DMS153 treated with DMSO at 0.1 percent for 48 hours (cell line): ENCODE data around the gene GPC5.
"Not testable (repeated sequence)": the region's sequence is repeated elsewhere in the genome, so short reads cannot be mapped to it uniquely, and the experiment has no call there.

Experiments
- DNase-seq: peaks from one replicate; lab custom pipeline; 2025; ENCODE audit not compliant: unreplicated experiment; lab: John Stamatoyannopoulos, UW

The GPC5 gene

DNA sequence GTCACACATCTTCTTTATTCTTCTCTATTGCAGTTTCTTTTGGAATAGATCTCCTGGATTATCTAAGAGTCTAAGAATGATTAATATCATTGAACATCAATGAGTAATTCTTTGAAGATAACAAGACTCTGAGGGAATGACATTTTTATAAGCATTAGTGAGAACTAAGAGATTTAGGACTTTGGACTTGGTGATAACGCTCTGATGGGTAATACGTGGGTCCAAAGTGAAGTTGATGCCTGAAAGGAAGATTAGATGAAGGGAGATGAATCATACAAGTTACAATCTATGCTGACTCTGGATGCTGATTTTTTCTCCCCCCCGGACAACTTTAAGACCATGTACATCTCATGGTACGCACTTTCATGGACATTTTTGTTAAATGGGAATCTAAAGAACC lies 364.5 kb downstream of the GPC5 start:
- DNase-seq, result no peak

- no peak for DNase-seq
Measured at GRCh38 chr13:91764527-91764926, 366.1 kb downstream of the GPC5 start.

GRCh38 chr13:91767651-91768050 lies 369.2 kb downstream of the GPC5 start:
- no peak for DNase-seq

DNA sequence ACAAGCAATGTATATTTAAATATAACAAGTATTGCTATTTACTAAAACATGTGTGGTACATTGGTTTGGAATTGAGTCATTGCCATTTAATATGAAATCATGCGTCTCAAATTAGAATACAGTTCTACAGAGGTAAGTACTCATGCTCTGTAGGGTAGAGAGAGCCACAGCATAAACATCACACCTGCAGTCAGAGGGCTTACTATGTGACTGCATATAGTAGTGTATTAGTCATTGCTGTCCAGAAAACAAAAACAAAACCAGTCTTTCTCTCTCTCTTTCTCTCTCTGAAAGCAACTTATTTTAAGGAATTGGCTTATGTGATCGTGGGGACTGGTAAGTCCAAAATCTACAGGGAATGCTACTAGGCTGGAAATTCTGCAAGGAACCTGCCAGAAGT lies 370.3 kb downstream of the GPC5 start:
- DNase-seq, result no peak

- no peak for DNase-seq
Measured at GRCh38 chr13:91771229-91771628, 372.8 kb downstream of the GPC5 start.

DNA sequence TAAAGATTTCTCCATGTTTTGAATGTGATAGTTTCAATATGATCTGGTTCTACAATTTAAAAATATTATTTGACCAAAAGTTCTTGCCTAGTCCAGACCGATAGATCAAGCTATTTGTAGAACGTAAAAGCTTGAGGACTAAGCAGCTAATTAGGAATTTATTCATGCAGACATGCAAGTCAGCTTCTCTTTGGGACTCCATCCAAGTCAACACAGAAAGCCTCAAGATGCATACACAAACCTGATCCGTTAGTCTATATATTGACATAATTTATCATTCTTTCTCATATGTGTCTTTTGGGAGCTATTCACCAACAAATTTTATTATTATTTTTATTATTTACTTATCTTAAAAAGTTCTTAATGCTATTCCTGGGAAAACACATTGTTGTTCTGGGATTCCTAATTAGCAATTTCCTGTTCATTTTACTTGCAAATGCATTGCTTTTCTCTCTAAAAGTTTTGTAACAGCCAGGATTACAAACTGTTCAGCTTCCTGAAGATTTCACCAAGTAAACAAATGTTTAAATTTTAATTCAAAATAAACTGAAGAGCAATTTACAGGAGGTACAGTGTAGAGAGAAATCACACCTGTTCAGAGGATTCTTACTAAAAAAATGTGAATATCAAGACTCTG lies 375.3 kb downstream of the GPC5 start:
- DNase-seq, result no peak

DNA sequence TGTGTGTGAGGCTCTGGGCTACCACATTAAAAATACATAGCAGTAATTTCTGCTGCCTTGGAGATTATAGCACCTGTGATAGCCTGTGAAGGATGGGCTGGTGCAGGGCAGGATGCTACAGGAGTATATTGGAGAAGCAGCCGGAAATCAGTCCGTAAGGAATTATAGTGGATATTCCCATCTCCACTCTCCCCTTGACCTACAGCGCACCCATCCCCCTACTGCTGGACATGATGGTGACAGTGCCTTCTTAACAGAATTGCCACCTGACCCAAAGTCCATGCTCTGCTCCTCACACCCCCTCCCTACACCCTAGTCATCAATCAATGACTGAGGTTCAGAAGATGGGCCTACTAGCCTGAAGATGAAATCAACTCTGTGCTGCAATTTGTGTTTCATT lies 376.0 kb downstream of the GPC5 start:
- DNase-seq, result no peak

DNA sequence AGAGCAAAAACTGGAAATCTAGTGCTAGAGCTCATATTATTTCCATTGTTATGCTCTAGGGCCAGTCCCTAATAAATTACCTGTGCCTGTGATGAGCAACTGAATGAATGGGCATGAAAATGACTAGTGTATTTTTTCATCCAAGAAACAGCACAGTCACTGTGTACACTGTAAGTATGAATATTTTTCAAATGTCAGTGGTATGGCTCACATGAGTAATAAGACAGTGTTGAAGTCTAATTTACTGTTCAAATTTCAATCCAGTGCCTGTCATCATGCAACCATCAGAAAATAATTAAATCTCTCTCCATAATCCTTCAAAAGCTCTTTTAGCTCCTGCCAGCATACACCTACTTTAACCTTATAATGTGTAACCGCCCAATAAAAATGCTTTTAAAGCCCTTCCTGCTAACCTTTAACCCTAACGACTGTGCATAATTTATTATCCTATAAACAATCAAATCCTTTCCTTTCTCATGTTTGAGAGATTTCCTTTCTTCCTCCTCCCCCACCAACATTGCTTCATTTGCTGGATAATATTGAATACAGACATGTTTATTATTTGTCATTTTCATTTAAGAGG lies 378.3 kb downstream of the GPC5 start:
- DNase-seq, result no peak

DNA sequence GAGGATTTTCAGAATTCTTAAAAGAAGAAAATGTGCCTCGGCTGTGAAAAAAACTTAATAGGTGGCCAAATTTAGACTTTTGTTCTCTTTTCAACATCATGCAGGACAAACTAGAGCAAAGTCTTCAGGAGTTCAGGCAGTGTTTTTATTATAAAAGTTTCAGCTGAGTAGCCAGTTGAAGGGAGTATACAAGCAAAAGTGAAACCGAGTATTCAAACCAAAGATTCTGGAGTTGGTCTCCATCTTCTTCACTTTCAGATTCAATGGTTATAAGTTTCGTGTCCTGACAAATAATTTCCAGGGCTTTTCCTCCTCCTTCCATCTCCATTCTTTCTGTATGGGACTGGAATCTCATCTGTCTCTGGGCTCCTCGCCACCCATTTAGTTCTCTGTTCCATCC lies 379.7 kb downstream of the GPC5 start:
- no peak for DNase-seq

GRCh38 chr13:91781982-91782691 lies 383.7 kb downstream of the GPC5 start:
- DNase-seq, result not testable (repeated sequence)

DNA sequence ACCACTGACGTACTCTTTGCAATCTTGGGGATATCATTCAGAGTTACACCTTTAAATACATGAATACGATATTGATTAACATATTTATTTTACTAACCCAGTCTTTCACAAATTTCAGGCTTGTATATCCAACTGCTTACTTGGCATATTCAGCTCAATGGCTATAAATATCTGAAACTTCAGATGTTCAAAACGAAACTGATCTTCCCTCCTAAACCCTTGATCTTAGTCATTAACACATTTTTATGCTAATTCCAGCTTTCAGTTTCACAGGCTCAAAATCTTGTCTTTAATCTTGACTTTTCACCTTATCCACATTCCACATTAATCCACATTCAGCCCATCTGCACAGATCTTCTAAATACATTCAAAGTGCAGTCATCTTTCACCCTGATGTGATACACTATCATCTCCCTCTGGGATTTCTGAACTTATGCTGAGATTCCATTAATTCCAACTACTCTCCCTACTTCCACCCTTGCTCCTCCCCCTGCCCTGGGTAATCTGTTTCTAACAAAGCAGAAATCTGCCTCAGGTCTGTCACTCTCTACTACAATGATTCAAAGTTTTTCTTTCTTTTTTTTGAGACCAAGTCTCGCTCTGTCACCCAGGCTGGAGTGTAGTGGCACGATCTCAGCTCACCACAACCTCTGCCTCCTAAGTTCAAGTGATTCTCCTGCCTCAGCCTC lies 387.2 kb downstream of the GPC5 start:
- DNase-seq, result no peak

GRCh38 chr13:91792054-91792453 lies 393.6 kb downstream of the GPC5 start:
- DNase-seq, result no peak

DNA sequence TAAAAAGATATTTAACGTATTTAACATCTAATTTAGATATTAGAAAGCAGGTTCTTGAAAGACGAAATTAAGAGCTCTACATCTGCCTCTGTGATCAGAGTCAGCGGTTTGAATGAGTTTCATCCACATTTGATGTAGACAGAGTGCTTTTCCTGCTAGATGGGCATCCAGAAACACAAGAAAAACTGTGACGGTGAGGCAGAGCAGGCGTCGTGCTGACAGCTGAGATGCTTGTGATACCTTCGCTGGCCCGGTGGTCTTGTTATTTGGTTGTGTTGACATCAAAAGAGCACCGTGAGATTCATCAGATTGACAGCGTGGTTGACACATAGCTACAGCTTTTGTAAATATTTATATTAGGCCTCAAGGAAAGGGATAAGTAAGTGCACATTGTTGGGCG lies 399.1 kb downstream of the GPC5 start:
- DNase-seq, result no peak

DNA sequence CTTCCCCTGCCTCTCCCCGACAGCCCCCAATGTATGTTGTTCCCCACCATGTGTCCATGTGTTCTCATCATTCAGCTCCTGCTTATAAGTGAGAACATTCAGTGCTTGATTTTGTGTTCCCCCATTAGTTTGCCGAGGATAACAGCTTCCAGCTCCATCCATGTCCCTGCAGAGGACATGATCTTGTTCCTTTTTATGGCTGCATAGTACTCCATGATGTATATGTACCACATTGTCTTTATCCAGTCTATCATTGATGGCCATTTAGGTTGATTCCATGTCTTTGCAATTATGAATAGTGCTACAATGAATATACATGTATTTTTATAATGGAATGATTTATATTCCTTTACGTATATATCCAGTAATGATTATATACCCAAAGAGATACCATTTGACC lies 399.9 kb downstream of the GPC5 start:
- DNase-seq, result not testable (repeated sequence)

DNA sequence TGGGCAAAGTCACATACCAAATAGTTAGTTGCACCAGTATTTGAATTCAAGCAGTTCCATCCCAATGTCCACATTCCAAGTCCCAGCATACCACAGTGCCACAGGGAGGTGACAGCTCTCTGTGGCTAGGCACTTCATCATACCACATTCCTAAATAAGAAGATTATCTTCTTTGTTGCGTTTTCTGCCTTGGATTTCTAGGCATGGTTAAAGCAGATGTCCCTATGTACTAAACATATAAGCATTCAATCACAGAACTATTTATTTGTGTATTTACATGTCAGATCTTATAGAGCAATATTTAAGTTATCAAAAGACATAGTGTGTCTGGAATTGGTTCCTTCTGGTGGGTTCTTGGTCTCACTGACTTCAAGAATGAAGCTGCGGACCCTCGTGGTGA lies 403.4 kb downstream of the GPC5 start:
- DNase-seq, result not testable (repeated sequence)

GRCh38 chr13:91802957-91803356 lies 404.5 kb downstream of the GPC5 start:
- no peak for DNase-seq

GRCh38 chr13:91804724-91805123 lies 406.3 kb downstream of the GPC5 start:
- DNase-seq, result no peak

GRCh38 chr13:91805605-91806004 lies 407.2 kb downstream of the GPC5 start:
- DNase-seq, result no peak

DNA sequence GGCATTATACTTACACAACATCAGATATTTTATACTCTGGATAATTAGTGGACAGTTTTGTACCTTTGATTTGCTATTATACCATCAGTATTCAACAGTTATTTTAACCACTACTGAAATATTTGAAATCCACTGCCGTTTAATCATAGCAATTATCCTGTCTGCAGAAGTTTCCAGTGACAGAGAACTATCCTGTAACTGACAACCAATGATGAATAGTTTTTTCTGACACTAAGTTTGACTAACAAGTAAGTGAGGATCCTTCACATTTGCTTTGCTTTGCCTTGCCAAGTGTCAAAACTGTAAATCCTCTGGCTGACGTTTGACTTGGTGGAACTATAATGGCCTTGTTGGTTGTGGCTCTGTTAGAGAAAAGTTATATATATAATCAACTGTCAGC lies 410.7 kb downstream of the GPC5 start:
- DNase-seq, result no peak

- DNase-seq, result no peak
Measured at GRCh38 chr13:91813253-91813652, 414.8 kb downstream of the GPC5 start.

- DNase-seq, result no peak
Measured at GRCh38 chr13:91816263-91816807, 417.9 kb downstream of the GPC5 start.

DNA sequence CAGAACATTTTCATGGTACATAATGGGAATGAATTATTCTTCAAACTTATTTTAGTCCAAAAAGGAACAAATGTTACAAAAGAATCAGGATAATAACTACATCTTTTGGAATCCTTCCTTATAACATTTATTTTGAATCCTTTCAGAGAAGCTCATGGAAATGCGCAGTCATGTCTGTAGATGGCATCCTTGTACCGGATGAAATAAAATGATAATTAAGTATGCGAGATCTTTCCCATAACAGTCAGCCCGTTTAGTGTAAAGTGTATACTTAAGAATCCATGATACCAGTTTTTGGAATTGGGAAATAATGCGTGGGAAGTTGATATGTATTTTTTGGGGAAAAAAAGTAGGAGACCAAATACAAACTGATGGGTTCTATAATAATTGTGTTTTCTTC lies 418.8 kb downstream of the GPC5 start:
- peak; percentile 26 for DNase-seq
